ENCODE results near the gene FYTTD1.
A peak's percentile ranks its signal among the peaks of the same experiment; 100 is the strongest.
"Not testable (repeated sequence)": the region's sequence is repeated elsewhere in the genome, so short reads cannot be mapped to it uniquely, and the experiment has no call there.

The FYTTD1 gene

DNA sequence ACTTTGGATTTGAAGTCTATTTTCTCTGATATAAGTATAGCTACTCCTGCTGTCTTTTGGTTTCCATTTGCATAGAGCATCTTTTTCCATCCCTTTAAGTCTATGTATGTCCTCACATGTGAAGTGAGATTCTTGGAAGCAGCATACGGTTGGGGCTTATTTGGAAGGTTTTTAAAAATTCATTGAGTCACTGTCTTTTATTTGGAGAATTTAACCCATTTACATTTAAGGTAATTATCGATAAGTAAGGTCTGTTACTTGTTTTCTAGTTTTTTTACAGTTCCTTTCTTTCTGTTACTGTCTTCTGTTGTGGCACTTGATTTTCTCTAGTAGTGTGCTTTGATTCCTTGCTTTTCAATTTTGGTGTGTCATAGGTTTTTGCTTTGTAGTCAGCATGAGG is 26.9 kb upstream of the FYTTD1 start:
- Histone ChIP-seq H3K9ac (ENCODE audit: low read depth, low read length) (no peak overlapping the region), H3K9me3 (ENCODE audit: insufficient read depth, low read depth, low read length) (0 out of 2 replicates have a peak, but pooled peaks cover 5% of the 10 kb centered on the region), H3K36me3 (ENCODE audit: insufficient read depth, low read depth, low read length) (0 out of 2 replicates have a peak, but pooled peaks cover 3% of the 10 kb centered on the region), H3K4me3 (ENCODE audit: low read length) (no peak overlapping the region), H3K27ac (ENCODE audit: low read length) (no peak overlapping the region), H3K27me3 (ENCODE audit: insufficient read depth, low read length) (no peaks in the 10 kb centered on the region), H3K4me1 (ENCODE audit: insufficient read depth, low read length) (peaks cover 4% of the 10 kb centered on the region; the same call in 1 of the 2 replicates)

DNA sequence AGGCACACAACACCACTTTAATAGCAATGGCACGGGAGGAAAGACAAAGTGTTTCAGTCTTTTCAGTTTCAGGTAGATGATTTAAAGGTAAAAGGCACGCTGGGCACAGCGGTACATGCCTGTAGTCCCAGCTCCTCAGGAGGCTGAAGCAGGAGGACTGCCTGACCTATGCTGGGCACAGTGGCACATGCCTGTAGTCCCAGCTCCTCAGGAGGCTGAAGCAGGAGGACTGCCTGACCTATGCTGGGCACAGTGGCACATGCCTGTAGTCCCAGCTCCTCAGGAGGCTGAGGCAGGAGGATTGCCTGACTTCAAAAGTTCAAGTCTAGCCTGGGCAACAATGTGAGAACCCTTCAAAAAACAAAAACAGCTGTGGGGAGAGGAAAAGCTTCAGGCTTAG is 21.8 kb upstream of the FYTTD1 start:
- not testable (repeated sequence) for H3K9me3 ChIP-seq (ENCODE audit: insufficient read depth, low read depth, low read length); H3K4me1 ChIP-seq (ENCODE audit: insufficient read depth, low read length); H3K27me3 ChIP-seq (ENCODE audit: insufficient read depth, low read length); H3K4me3 ChIP-seq (ENCODE audit: low read length); H3K36me3 ChIP-seq (ENCODE audit: insufficient read depth, low read depth, low read length); H3K27ac ChIP-seq (ENCODE audit: low read length); H3K9ac ChIP-seq (ENCODE audit: low read depth, low read length)

DNA sequence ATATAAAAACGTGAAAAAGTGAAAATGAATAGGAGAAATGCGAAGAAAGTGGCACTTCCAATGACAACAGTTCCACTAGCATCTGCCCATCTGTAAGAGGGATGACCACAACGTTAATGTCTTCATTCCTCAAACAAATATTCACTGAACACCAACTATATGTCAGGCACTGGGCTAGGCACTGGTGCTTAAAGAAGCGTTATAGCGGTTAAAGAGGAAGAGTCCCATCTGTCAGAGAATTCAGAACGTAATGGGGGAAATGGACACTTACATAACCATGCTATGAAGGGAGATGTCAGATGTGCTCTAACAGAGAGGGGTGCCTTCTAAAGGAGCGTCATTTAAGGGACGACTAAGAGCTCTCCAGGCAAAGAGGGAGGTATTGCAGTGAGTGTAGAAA is 21.2 kb upstream of the FYTTD1 start:
- H3K9me3 ChIP-seq (ENCODE audit: insufficient read depth, low read depth, low read length), result no peaks in the 10 kb centered on the region
- H3K4me3 ChIP-seq (ENCODE audit: low read length), result no peak overlapping the region
- no peak overlapping the region for H3K27ac ChIP-seq (ENCODE audit: low read length)
- H3K4me1 ChIP-seq (ENCODE audit: insufficient read depth, low read length), result peaks cover 4% of the 10 kb centered on the region; the same call in 1 of the 2 replicates
- no peak overlapping the region for H3K9ac ChIP-seq (ENCODE audit: low read depth, low read length)
- no peaks in the 10 kb centered on the region for H3K27me3 ChIP-seq (ENCODE audit: insufficient read depth, low read length)
- H3K36me3 ChIP-seq (ENCODE audit: insufficient read depth, low read depth, low read length), result no peaks in the 10 kb centered on the region

DNA sequence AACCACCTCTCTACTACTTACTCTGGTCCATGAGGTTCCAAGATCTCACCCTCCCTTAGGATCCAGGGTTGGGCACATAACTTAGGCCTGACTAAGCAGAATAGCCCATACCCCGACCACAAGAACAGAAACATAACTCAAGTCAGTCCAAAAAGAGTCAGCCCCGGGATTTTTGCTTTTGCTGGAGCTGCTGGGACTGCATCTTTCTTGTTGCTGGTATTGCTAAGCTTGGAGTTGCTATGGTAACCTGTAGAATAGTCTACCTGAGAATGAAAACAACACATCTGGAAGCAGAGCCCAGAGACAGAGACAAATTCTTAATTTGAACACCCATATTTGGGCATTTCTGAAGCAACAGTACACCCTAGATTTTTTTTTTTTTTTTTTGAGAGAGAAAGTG is 19.5 kb upstream of the FYTTD1 start:
- Histone ChIP-seq H3K4me1 (ENCODE audit: insufficient read depth, low read length) (peaks cover 4% of the 10 kb centered on the region; the same call in 1 of the 2 replicates), H3K27me3 (ENCODE audit: insufficient read depth, low read length) (no peaks in the 10 kb centered on the region), H3K27ac (ENCODE audit: low read length) (no peak overlapping the region), H3K4me3 (ENCODE audit: low read length) (no peak overlapping the region), H3K9ac (ENCODE audit: low read depth, low read length) (no peak overlapping the region), H3K9me3 (ENCODE audit: insufficient read depth, low read depth, low read length) (no peaks in the 10 kb centered on the region), H3K36me3 (ENCODE audit: insufficient read depth, low read depth, low read length) (no peaks in the 10 kb centered on the region)

DNA sequence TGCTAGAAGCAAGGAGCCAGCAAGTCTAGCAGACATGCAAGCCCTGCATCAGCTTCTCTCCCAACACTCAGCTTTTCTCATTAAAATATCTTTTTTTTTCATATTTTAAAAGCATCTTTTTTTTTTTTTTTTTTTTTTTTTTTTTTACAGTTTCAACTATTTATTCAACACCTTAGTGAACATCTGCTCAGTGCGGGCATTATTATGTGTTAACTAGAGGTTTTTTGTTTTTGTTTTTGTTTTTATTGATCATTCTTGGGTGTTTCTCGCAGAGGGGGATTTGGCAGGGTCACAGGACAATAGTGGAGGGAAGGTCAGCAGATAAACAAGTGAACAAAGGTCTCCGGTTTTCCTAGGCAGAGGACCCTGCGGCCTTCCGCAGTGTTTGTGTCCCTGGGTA is 18.9 kb upstream of the FYTTD1 start:
- H3K27ac ChIP-seq (ENCODE audit: low read length); H3K36me3 ChIP-seq (ENCODE audit: insufficient read depth, low read depth, low read length); H3K27me3 ChIP-seq (ENCODE audit: insufficient read depth, low read length); H3K4me3 ChIP-seq (ENCODE audit: low read length); H3K4me1 ChIP-seq (ENCODE audit: insufficient read depth, low read length); H3K9me3 ChIP-seq (ENCODE audit: insufficient read depth, low read depth, low read length); H3K9ac ChIP-seq (ENCODE audit: low read depth, low read length): not testable (repeated sequence)

DNA sequence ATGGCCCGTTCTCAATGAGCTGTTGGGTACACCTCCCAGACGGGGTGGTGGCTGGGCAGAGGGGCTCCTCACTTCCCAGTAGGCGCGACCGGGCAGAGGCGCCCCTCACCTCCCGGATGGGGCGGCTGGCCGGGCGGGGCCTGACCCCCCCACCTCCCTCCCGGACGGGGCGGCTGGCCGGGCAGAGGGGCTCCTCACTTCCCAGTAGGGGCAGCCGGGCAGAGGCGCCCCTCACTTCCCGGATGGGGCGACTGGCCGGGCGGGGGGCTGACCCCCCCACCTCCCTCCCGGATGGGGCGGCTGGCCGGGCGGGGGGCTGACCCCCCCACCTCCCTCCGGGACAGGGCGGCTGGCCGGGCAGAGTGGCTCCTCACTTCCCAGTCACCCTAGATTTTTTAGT is 18.2 kb upstream of the FYTTD1 start:
- not testable (repeated sequence) for H3K4me3 ChIP-seq (ENCODE audit: low read length); H3K36me3 ChIP-seq (ENCODE audit: insufficient read depth, low read depth, low read length); H3K9me3 ChIP-seq (ENCODE audit: insufficient read depth, low read depth, low read length); H3K4me1 ChIP-seq (ENCODE audit: insufficient read depth, low read length); H3K27ac ChIP-seq (ENCODE audit: low read length); H3K27me3 ChIP-seq (ENCODE audit: insufficient read depth, low read length); H3K9ac ChIP-seq (ENCODE audit: low read depth, low read length)

DNA sequence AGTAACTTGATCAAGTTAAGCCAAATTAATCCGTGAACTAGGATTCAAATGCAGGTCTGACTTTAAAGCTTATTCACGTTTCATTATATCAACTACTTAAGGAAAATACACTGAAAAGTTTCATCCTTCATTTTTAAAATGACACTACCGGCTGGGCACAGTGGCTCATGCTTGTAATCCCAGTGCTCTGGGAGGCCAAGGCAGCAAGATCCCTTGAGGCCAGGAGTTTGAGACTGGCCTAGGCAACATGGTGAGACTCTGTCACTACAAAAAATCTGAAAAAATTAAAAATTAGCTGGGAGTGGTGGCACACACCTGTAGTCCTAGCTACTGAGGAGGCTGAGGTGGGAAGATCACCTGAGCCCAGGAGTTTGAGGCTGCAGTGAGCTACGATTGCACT is 16.6 kb upstream of the FYTTD1 start:
- Histone ChIP-seq H3K9ac (ENCODE audit: low read depth, low read length) (no peak overlapping the region), H3K4me1 (ENCODE audit: insufficient read depth, low read length) (no peaks in the 10 kb centered on the region), H3K27ac (ENCODE audit: low read length) (no peak overlapping the region)

DNA sequence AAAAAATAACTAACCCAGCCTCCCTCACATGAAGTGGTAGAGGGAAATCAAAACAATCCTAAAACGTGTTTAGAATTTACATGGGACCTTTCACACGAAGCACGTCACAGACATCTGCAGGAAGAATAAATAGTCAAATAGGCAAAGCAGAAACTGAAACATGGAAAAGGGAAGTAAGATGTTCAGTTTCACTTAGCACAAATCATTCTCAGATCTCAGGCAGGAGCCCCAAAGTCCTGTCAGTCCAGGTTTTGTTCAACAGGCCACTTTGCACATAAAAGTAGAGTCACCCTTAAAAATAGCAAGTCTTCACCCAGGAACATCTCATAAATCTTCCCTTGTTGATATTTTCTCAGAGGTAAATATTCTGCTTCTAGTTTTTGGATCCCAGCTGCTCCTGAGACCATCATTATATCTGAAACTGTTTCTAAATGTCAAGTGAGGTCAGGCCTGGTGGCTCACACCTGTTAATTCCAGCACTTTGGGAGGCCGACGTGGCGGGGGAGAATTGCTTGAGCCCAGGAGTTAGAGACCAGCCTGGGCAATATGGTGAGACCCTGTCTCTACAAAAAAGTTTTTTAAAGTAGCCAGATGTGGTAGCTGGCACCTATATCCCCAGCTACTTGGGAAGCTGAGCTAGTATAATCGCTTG is 14.9 kb upstream of the FYTTD1 start:
- Histone ChIP-seq H3K9me3 (ENCODE audit: insufficient read depth, low read depth, low read length) (no peaks in the 10 kb centered on the region), H3K9ac (ENCODE audit: low read depth, low read length) (no peak overlapping the region), H3K27ac (ENCODE audit: low read length) (no peak overlapping the region), H3K36me3 (ENCODE audit: insufficient read depth, low read depth, low read length) (no peaks in the 10 kb centered on the region), H3K4me3 (ENCODE audit: low read length) (no peak overlapping the region), H3K27me3 (ENCODE audit: insufficient read depth, low read length) (no peaks in the 10 kb centered on the region; the same call in 1 of the 2 replicates), H3K4me1 (ENCODE audit: insufficient read depth, low read length) (no peaks in the 10 kb centered on the region)

More for the DNA sequence above, 16.6 kb upstream of the FYTTD1 start:
- Histone ChIP-seq H3K36me3 (ENCODE audit: insufficient read depth, low read depth, low read length) (no peaks in the 10 kb centered on the region), H3K9me3 (ENCODE audit: insufficient read depth, low read depth, low read length) (no peaks in the 10 kb centered on the region), H3K27me3 (ENCODE audit: insufficient read depth, low read length) (no peaks in the 10 kb centered on the region; the same call in 1 of the 2 replicates), H3K4me3 (ENCODE audit: low read length) (no peak overlapping the region)

DNA sequence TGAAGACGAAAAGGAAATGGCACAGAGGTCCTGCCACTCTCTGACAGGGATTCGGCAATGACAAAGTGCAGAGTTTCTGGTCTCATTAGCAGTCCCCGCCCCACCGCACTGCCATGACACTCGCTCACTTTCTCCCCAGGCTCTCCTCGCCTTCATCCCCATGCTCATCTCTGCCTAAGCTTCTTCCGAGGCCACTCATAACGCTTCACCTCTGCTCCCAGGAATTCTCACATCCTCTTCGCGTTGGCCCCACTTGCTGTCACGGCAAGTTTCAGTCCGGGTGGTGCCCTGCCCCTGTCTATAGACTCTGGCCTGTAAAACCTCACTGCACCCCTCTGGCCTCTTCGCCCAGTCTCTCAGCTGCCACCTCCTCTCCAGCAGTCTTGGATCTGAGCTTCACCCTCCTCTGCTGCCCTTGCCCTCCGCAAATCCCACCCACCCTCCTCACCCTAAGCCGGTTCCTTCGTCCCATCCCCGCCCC is 13.6 kb upstream of the FYTTD1 start:
- Histone ChIP-seq H3K4me3 (ENCODE audit: low read length) (peak overlapping the region; percentile 92), H3K27me3 (ENCODE audit: insufficient read depth, low read length) (no peaks in the 10 kb centered on the region; the same call in 1 of the 2 replicates), H3K27ac (ENCODE audit: low read length) (no peak overlapping the region), H3K9ac (ENCODE audit: low read depth, low read length) (peak overlapping the region; percentile 59; the same call in 1 of the 2 replicates), H3K36me3 (ENCODE audit: insufficient read depth, low read depth, low read length) (no peaks in the 10 kb centered on the region), H3K9me3 (ENCODE audit: insufficient read depth, low read depth, low read length) (no peaks in the 10 kb centered on the region), H3K4me1 (ENCODE audit: insufficient read depth, low read length) (no peaks in the 10 kb centered on the region)

DNA sequence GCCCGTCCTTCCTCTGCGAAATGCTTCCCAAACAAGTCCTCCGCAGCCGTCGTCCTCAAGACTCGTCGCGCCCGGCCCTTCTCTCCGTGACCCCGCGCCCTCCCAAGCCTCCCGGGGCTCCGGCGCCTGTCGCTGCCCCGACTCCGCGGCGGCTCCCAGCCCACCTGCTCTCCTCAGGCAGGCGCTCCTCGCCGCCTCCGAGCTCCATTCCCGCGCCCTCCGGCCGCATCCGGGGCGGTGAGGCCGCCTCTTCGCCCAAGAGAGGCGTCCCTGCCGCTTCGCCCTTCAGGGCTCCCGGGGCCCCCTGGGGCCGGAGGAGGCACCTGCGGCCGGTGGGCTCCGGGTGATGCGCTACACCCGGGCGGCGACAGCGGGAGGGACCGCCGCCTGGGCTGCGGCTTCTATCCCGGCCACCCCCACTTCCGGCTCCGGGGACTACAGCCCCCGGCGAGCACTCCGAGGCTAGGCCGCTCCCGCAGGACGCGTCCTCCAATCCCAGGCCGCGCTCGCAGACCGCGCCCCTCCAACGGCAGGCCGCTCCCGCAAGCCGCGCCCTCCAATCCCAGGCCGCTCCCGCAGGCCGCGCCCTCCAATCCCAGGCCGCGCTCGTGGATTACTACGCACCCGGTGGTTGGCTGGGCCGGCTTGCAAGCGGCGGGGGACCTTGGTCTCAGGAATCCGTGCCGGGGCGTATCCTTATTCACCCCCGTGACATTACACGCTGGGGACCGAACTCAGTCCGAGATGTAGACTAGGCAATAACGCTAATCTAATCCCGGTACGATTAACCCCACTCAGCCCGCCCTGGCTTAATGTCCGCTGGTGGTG is 13.0 kb upstream of the FYTTD1 start, which contains the start of gene RUBCN:
TSS of gene RUBCN (minus strand) at position 414 of the 828 bp plus-strand sequence. CDS start at position 229, 185 bp downstream.
- Histone ChIP-seq H3K9me3 (ENCODE audit: insufficient read depth, low read depth, low read length) (no peaks in the 10 kb centered on the region), H3K4me1 (ENCODE audit: insufficient read depth, low read length) (no peaks in the 10 kb centered on the region), H3K27ac (ENCODE audit: low read length) (no peak within 1 kb of the TSS), H3K27me3 (ENCODE audit: insufficient read depth, low read length) (no peaks in the 10 kb centered on the region; the same call in 1 of the 2 replicates), H3K36me3 (ENCODE audit: insufficient read depth, low read depth, low read length) (no peaks in the 10 kb centered on the region), H3K4me3 (ENCODE audit: low read length) (peak within 1 kb of the TSS; percentile 92), H3K9ac (ENCODE audit: low read depth, low read length) (peak within 1 kb of the TSS; percentile 88)

DNA sequence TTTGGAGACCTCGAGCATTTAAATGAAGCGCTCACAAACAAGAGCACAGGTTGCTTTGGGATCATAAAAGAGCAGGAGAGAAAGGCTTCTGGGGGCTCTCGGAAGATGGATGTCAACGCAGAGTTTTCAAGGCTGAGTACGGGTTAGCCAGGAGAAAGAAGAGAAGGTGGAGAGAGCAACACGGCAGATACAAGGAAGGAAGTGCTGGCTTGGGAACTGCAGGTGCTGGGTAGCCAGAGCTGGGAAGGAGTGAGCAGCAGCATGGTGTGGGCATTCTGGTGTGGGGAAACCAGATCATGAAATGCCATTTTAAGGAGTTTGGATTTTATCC is 12.4 kb upstream of the FYTTD1 start:
- H3K9ac ChIP-seq (ENCODE audit: low read depth, low read length), result peak overlapping the region; percentile 88
- H3K4me3 ChIP-seq (ENCODE audit: low read length), result peak overlapping the region; percentile 92
- no peak overlapping the region for H3K27ac ChIP-seq (ENCODE audit: low read length)
- H3K36me3 ChIP-seq (ENCODE audit: insufficient read depth, low read depth, low read length), result no peaks in the 10 kb centered on the region
- no peaks in the 10 kb centered on the region; the same call in 1 of the 2 replicates for H3K27me3 ChIP-seq (ENCODE audit: insufficient read depth, low read length)
- H3K4me1 ChIP-seq (ENCODE audit: insufficient read depth, low read length), result no peaks in the 10 kb centered on the region
- no peaks in the 10 kb centered on the region for H3K9me3 ChIP-seq (ENCODE audit: insufficient read depth, low read depth, low read length)

All from iPS-20b (cell line).